ENCODE results near the gene DMD.
"Not testable (repeated sequence)": the region's sequence is repeated elsewhere in the genome, so short reads cannot be mapped to it uniquely, and the experiment has no call there.

DMD gene

DNA sequence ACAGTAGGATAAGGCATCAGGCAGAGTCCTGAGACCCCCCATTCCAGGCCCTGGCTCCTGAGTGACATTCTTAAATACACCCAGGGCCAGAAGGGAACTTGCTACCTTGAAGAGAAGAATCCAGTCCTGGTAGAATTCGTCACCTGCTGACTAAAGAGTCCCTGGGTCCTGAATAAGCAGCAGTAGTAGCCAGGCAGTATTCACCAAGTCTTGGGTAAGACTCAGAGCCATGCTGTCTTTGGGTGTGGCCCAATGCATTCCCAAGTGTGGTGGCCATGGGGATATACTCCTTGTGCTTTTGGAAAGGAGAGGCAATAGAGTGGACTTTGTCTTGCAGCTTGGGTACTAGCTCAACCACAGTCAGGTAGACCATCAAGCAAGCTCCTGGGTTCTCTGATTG, 359.1 kb downstream of the DMD start:
- DNase-seq (ENCODE audit: low read depth): no peak

- DNase-seq (ENCODE audit: low read depth): no peak
Measured at GRCh38 chrX:32851556-32851955, 359.8 kb downstream of the DMD start.

DNA sequence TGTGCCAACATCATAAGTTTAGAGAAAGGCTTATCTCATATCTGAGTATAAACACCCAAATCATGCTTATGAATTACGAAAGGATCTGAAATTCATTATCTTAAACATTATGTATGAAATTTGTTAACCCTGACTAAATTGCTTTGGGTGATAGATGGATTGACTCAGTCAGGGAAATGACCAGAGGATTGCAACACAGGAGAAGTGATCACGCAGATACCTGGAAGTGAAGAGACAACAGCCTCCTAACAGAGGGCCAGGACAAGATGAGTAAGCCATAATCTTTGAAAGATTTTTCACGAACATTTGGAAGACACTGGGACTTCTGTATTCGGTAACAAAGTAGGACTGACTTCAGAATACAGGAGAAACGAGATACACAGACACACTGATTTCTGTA, 363.4 kb downstream of the DMD start:
- no peak for DNase-seq (ENCODE audit: low read depth)

- no peak for DNase-seq (ENCODE audit: low read depth)
Measured at GRCh38 chrX:32842053-32842452, 369.3 kb downstream of the DMD start.

DNA sequence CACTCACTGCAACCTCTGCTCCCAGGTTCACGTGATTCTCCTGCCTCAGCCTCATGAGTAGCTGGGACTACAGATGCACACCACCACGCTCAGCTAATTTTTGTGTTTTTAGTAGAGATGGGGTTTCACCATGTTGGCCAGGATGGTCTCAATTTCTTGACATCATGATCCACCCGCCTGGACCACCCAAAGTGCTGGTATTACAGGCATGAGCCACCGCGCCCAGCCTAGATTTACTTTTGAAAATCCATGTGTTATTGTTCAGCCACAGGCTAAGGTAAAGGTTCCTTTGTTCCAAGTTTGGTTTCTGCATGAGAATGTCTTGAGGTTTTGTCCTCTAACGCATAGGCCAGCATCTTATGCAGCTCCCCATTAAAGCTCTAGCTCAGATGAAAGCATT, 371.6 kb downstream of the DMD start:
- DNase-seq (ENCODE audit: low read depth): no peak

- no peak for DNase-seq (ENCODE audit: low read depth)
Measured at GRCh38 chrX:32825009-32825408, 386.3 kb downstream of the DMD start.

GRCh38 chrX:32804034-32804433, 407.3 kb downstream of the DMD start:
- DNase-seq (ENCODE audit: low read depth): no peak

GRCh38 chrX:32798990-32799389, 412.4 kb downstream of the DMD start:
- no peak for DNase-seq (ENCODE audit: low read depth)

DNA sequence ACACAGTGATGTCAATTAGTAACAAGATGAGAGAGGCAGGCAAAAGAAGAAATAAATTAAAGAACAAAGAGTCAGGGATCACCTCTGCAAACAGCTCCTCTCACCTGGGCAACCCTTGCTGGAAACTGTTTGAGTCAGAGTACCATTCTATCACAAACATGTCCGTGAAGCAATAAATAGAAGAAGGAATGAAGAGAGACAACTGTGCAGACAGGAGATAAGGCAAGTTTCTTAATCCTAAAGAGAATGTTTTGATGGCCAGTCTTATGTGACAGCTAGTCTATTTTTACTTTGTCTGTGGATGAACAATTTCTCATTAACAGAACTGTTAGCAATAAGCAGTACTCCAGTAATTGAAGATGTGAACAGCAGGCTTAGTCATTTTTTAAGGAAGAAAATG, 422.4 kb downstream of the DMD start:
- no peak for DNase-seq (ENCODE audit: low read depth)

DNA sequence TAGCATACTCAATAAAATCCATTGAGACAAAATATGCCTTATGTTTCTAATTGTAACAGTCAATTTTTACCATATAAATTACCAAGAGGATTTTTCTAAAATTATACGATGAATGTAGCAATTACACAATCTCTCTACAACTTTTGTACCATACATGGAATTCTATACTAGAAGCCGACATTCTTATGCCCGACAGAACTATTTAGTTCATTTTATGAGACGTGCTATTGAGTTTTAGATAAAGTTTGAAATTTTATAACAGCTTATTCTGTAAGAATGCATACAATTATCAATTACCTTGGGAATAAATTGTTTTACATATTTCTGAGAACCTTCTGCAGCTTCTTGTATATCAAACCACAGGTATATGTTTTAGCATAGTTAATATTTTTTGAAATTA, 431.2 kb downstream of the DMD start:
- no peak for DNase-seq (ENCODE audit: low read depth)

- no peak for DNase-seq (ENCODE audit: low read depth)
Measured at GRCh38 chrX:32778965-32779364, 432.4 kb downstream of the DMD start.

DNA sequence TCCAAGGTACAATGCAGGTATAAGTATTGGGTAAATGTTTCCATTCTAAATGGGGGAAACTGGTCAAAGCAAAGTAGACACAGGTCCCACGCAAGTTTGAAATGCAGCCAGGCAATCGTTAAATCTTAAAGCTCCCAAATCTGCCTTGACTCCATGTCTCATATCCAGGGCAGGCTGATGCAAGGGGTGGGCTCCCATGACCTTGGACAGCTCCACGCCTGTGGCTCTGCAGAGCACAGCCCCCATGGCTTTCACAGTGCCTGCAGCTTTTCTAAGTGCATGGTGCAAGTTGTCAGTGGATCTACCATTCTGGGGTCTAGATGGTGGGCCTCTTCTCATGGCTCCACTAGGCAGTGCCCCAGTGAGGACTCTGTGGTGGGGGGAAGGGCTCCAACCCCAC, 436.4 kb downstream of the DMD start:
- no peak for DNase-seq (ENCODE audit: low read depth)

DNA sequence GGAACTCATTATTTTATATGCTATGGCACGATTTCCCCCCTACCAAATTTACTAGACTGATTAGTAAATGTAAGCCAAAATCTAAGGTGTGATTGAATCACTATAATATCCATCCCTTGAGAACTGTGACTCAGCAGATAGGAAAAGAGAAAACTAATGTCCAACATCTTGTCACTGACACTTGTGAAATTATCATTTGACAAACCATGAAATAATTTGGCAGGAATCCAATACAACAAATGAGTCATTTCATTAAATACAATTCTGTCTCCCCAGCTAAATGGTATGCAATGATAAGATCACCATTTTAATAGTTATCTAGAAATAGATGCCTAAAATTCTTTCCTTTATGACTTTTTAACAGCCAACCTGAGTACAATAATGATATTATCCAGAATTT, 462.3 kb downstream of the DMD start:
- DNase-seq (ENCODE audit: low read depth): no peak

GRCh38 chrX:32745323-32745722, 466.0 kb downstream of the DMD start:
- DNase-seq (ENCODE audit: low read depth): no peak

DNA sequence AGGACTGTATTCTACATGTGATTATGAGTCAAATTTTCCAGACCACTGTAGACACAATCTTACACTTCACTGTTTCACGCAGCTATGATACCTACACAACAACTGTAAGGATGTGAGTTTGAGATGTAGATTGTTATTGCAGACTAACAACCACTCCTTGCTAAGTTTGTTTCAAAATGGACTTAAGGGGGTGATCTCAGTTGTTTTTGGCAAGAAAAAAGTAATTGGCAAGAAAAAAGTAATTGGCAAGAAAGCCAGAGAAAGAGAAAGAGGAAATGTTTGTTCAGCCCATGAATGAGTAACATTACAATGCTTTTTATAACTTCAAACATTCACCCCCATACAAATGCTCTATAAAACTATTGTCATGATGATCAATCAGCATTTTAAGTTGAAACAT, 466.4 kb downstream of the DMD start:
- no peak for DNase-seq (ENCODE audit: low read depth)

DNA sequence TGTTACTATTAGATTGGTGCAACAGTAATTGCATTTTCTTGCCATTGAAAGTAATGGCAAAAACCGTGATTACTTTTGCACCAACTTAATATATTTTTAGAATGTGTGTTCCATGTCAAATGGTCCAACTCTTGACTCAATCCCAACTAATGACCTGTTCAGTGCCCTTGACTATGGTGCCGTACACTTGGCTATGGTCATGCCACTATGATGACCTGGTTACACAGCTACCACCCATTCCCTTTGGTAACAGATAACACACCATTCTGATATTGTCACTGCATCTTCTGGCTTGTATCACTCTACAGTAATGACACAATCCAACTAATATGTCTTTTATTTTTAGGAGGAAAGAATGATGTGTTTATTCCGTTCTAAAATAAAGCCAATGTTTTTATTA, 469.4 kb downstream of the DMD start:
- DNase-seq (ENCODE audit: low read depth): no peak

GRCh38 chrX:32708542-32708941, 502.8 kb downstream of the DMD start:
- no peak for DNase-seq (ENCODE audit: low read depth)

GRCh38 chrX:32705385-32705784, 506.0 kb downstream of the DMD start:
- DNase-seq (ENCODE audit: low read depth): not testable (repeated sequence)

DNA sequence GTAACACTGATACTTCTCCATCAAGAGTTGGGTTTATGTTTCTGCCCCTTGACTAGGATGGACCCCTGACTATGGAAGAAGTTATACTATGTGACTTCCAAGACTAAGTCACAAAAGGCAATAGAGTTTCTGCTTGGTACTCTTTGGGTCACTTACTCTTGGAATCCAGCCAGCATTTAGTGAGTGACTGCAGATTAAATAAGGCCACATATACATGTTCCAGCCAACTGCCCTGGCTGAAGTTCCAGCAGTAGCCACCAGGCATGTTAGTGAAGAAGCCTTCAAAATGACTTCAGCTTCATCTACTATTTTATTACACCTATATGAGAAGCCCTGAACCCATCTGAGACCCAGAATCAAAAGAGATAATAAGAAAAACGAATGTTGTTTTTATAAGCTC, 524.0 kb downstream of the DMD start:
- no peak for DNase-seq (ENCODE audit: low read depth)

- no peak for DNase-seq (ENCODE audit: low read depth)
Measured at GRCh38 chrX:32678487-32678886, 532.9 kb downstream of the DMD start.

DNA sequence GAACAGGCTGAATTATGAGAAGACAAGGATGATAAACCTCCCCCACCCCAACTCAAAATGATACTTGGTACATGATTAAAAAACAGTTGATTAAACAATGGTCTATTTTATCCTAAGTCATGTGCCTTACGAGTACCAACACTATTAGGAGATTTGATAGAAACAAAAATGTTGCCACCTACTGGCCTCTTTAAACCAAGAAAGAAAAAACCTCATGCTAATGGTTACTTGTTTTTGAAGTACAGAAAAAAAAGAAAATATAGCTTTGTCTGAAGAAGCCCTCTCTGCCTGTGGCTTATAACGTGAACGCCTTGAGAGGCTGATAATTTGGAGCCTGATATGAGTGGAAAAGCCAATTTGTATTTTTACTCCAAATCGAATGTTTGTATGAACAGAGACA, 538.2 kb downstream of the DMD start:
- no peak for DNase-seq (ENCODE audit: low read depth)

DNA sequence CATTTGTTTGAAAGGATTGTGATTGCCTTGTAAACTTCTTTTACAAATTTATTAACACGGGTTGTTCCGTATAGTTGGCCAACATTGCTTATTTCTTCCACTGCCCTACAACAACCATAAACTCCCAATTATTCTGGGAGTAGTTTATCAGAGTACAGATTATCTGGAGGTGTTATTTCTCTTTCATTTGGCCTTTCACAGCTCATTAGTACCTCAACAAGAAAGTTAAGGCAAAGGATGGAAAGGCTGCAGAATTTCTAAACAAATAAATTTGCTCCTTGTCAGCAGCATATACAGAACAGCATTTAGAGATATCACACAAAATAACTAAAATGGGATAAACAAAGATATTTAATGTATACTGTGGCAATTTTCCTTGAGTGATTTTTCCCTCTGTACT, 548.8 kb downstream of the DMD start:
- no peak for DNase-seq (ENCODE audit: low read depth)

GRCh38 chrX:32644476-32645245, 566.7 kb downstream of the DMD start:
- no peak for DNase-seq (ENCODE audit: low read depth)

DNA sequence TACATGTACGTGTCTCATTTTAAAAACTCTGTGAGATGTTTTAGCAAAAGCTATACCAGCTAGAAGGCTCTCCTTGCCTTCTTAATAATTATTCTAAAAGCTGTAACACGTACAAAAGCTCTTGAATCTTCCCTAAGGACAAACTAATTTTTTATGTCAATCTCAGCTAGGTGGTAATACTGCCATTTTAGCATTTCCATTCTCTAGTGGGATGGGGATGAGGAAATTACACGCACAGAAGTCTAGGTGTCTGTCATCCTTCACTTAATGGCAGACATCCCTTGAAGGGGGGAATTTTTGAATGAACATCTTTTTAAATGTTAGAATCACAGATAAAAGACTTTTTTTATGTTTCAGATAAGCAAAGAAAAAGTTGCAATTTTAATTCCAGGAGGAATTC, 569.1 kb downstream of the DMD start:
- DNase-seq (ENCODE audit: low read depth): no peak

DNA sequence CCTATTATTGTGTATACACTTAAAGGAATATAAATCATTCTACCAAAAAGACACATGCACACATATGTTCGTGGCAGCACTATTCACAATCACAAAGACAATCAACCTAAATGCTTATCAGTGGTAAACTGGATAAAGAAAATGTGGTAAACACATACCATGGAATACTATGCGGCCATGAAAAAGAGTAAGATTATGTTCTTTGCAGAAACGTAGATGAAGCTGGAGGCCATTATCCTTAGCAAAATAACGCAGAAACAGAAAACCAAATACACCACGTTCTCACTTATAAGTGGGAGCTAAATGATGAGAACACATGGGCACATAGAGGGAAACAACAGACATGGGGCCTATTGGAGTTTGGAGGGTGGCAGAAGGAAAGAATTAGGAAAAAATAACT, 593.2 kb downstream of the DMD start:
- no peak for DNase-seq (ENCODE audit: low read depth)
